NCI-H146 treated with DMSO at 0.1 percent for 48 hours (cell line): Measurements from ENCODE around the gene IFNL3.
"Not testable (repeated sequence)": the region's sequence is repeated elsewhere in the genome, so short reads cannot be mapped to it uniquely, and the experiment has no call there.

ENCODE experiments used
- DNase-seq: peaks from one replicate; lab custom pipeline; 2025; ENCODE audit not compliant: unreplicated experiment; lab: John Stamatoyannopoulos, UW

Gene IFNL3

GRCh38 chr19:39253374-39254149 is 8.8 kb upstream of the IFNL3 start:
- no peak for DNase-seq

GRCh38 chr19:39252458-39252857 is 7.7 kb upstream of the IFNL3 start:
- no peak for DNase-seq

GRCh38 chr19:39251846-39252245 is 7.0 kb upstream of the IFNL3 start:
- no peak for DNase-seq

GRCh38 chr19:39251081-39251480 is 6.3 kb upstream of the IFNL3 start:
- DNase-seq = no peak

GRCh38 chr19:39248806-39249205 is 4.0 kb upstream of the IFNL3 start, which contains the start of gene IFNL4:
IFNL4 (minus strand) TSS chr19:39248856.
- no peak for DNase-seq

- DNase-seq = no peak
Observed at GRCh38 chr19:39247701-39248664, 3.2 kb upstream of the IFNL3 start.

GRCh38 chr19:39246951-39247669 is 2.3 kb upstream of the IFNL3 start:
- no peak for DNase-seq

- not testable (repeated sequence) for DNase-seq
Observed at GRCh38 chr19:39245166-39245565, 360 bp upstream of the IFNL3 start.

GRCh38 chr19:39243741-39244140 is 1.1 kb downstream of the IFNL3 start:
- DNase-seq = not testable (repeated sequence)

GRCh38 chr19:39240421-39240820 is 4.4 kb downstream of the IFNL3 start:
- no peak for DNase-seq

- DNase-seq = no peak
Observed at GRCh38 chr19:39238944-39239343, 5.9 kb downstream of the IFNL3 start.

- DNase-seq = no peak
Observed at GRCh38 chr19:39238209-39238608, 6.6 kb downstream of the IFNL3 start.

GRCh38 chr19:39237200-39238184 is 7.3 kb downstream of the IFNL3 start:
- no peak for DNase-seq

- DNase-seq = no peak
Observed at GRCh38 chr19:39236527-39236926, 8.3 kb downstream of the IFNL3 start.

GRCh38 chr19:39232708-39233107 is 12.1 kb downstream of the IFNL3 start:
- DNase-seq = no peak

GRCh38 chr19:39230096-39230764 is 14.6 kb downstream of the IFNL3 start:
- DNase-seq = no peak

GRCh38 chr19:39224910-39225309 is 19.9 kb downstream of the IFNL3 start:
- no peak for DNase-seq

GRCh38 chr19:39223703-39224279 is 21.0 kb downstream of the IFNL3 start:
- DNase-seq = no peak

GRCh38 chr19:39219108-39219507 is 25.7 kb downstream of the IFNL3 start:
- DNase-seq = not testable (repeated sequence)
